HepG2 (cell line): Measurements from ENCODE around the gene EGR2. TPM values are rescaled to one million over a fixed set of nuclear protein-coding genes. Genes with fewer than 3 reads are reported as not detected.

Experiments used
- BORCS8-MEF2B ChIP-seq: sonication (generic); formaldehyde crosslinking; IDR thresholded peaks from 2 replicates; pipeline ENCODE4 v1.8.0; 2022; ENCODE audit warnings: mild to moderate bottlenecking, missing genetic modification reagents
- CCDC6 ChIP-seq: sonication (generic); formaldehyde crosslinking; IDR thresholded peaks from 2 replicates; pipeline ENCODE4 v1.8.1; 2022; ENCODE audit warnings: mild to moderate bottlenecking, missing genetic modification reagents, moderate library complexity
- CTCF ChIP-seq: sonication (generic); formaldehyde crosslinking; IDR thresholded peaks from 2 replicates; pipeline ENCODE4 v1.5.0; 2020; ENCODE audit warnings: mild to moderate bottlenecking, missing genetic modification reagents, moderate library complexity
- ELF3 ChIP-seq: IDR thresholded peaks from 2 replicates; pipeline ENCODE4 v1.6.1; 2016; ENCODE audit warnings: missing genetic modification reagents, missing compliant biosample characterization
- HNF1A ChIP-seq, 2 experiments: sonication (generic) in 1 of 2; formaldehyde crosslinking in 1 of 2; IDR thresholded peaks; 2 replicates each; pipeline versions ENCODE4 v1.4.0 to v1.6.1; 2016 to 2020; ENCODE audit warnings: borderline replicate concordance in 1 of 2, low read depth in 1 of 2, mild to moderate bottlenecking in 1 of 2, missing genetic modification reagents in 1 of 2
- HOXA3 ChIP-seq: sonication (generic); formaldehyde crosslinking; IDR thresholded peaks from 2 replicates; pipeline ENCODE4 v1.5.0; 2020; ENCODE audit warnings: missing genetic modification reagents
- ISL2 ChIP-seq: sonication (generic); formaldehyde crosslinking; IDR thresholded peaks from 2 replicates; pipeline ENCODE4 v1.5.0; 2020; ENCODE audit warnings: missing genetic modification reagents
- KDM2A ChIP-seq: sonication (generic); formaldehyde crosslinking; IDR thresholded peaks from 2 replicates; pipeline ENCODE4 v1.4.0; 2020; ENCODE audit warnings: low read depth, missing genetic modification reagents, borderline replicate concordance
- MAX ChIP-seq: IDR thresholded peaks from 2 replicates; pipeline ENCODE4 v1.6.1; 2012; ENCODE audit warnings: inconsistent platforms
- PHF21A ChIP-seq: sonication (generic); formaldehyde crosslinking; IDR thresholded peaks from 2 replicates; pipeline ENCODE4 v1.5.0; 2020; ENCODE audit warnings: mild to moderate bottlenecking, missing genetic modification reagents
- SAP130 ChIP-seq: IDR thresholded peaks from 2 replicates; pipeline ENCODE4 v1.6.1; 2016; ENCODE audit warnings: low read depth
- XRCC5 ChIP-seq: fragments of 200-400 bp; formaldehyde crosslinking; optimal IDR thresholded peaks from 2 replicates; pipeline ENCODE3; 2017; ENCODE audit warnings: mild to moderate bottlenecking, low read length
- ZBED4 ChIP-seq: sonication (generic); formaldehyde crosslinking; IDR thresholded peaks from 2 replicates; pipeline ENCODE4 v1.4.0; 2020; ENCODE audit warnings: missing genetic modification reagents, borderline replicate concordance
- ZNF441 ChIP-seq: sonication (generic); formaldehyde crosslinking; IDR thresholded peaks from 2 replicates; pipeline ENCODE4 v1.7.0; 2021; ENCODE audit warnings: missing genetic modification reagents, borderline replicate concordance
- ZNF501 ChIP-seq: sonication (generic); formaldehyde crosslinking; IDR thresholded peaks from 2 replicates; pipeline ENCODE4 v1.5.1; 2020; ENCODE audit warnings: mild to moderate bottlenecking, moderate library complexity, missing genetic modification reagents
- ZNF605 ChIP-seq: sonication (generic); formaldehyde crosslinking; IDR thresholded peaks from 2 replicates; pipeline ENCODE4 v1.8.0; 2022; ENCODE audit warnings: mild to moderate bottlenecking, missing genetic modification reagents
- ZNF850 ChIP-seq: sonication (generic); formaldehyde crosslinking; conservative IDR thresholded peaks from 2 replicates; pipeline ENCODE4 v1.9.0; 2021; ENCODE audit warnings: mild to moderate bottlenecking, missing genetic modification reagents
- polyA plus RNA-seq, 8 experiments: library from polyadenylated mRNA; depleted of rRNA in 3 of 8; stranded (reverse) in 7 of 8; unstranded in 1 of 8; fragments of >200 nt; fragmentation: Illumina TruSeq in 4 of 8; extraction: Trizol in 4 of 8; gene quantifications; 2 replicates each; pipeline versions ENCODE4 v1.2.1 to v1.2.3, GENCODE V29; 2011 to 2016; ENCODE audit warnings: low read depth in 4 of 8, missing spikeins in 1 of 8, mixed read lengths in 1 of 8; ENCODE audit not compliant: insufficient read depth in 1 of 8
- total RNA-seq, 5 experiments: library from RNA; depleted of rRNA; stranded (reverse); fragments of >200 nt; fragmentation: Illumina TruSeq; extraction: Trizol; gene quantifications; 2 replicates each; pipeline ENCODE4 v1.2.3, GENCODE V29; 2016; ENCODE audit warnings: low read depth in 1 of 5
- TF ChIP-seq, protein P1 (sequence below): sonication (generic); formaldehyde crosslinking; IDR thresholded peaks from 2 replicates; pipeline ENCODE4 v1.8.1; 2023; ENCODE audit warnings: mild to moderate bottlenecking, missing genetic modification reagents, borderline replicate concordance

EGR2 gene
- total and polyA plus RNA-seq, 2 of the 13 experiments (the other 11 are each of a cell fraction or from before 2014, with no cell fraction given), result 0.11 to 0.15 TPM

GRCh38 chr10:62817766-62818425 is 1.7 kb upstream of the EGR2 start (continued):
- TF ChIP-seq ZBED4 (CRISPR knock-in tag) (peak; percentile 87), HNF1A (IDR thresholded peaks at IDR 0.05; ENCODE audit: low read depth) (no peak), HNF1A (CRISPR knock-in tag; IDR thresholded peaks at IDR 0.05; ENCODE audit: borderline replicate concordance) (no peak), ISL2 (0 out of 2 replicates have a peak, but pooled peaks have one; percentile 26), ELF3 (CRISPR knock-in tag) (peak; percentile 41; the same call in 1 of the 2 replicates), KDM2A (CRISPR knock-in tag) (peak; percentile 85; the same call in 1 of the 2 replicates), ZNF501 (CRISPR knock-in tag) (peak; percentile 49; the same call in 1 of the 2 replicates), CCDC6 (CRISPR knock-in tag) (peak; percentile 78; the same call in 1 of the 2 replicates), ZNF850 (CRISPR knock-in tag) (no peak), HOXA3 (CRISPR knock-in tag) (peak; percentile 52; the same call in 1 of the 2 replicates), CTCF (peak; percentile 88), ZNF441 (CRISPR knock-in tag) (0 out of 2 replicates have a peak, but pooled peaks have one; percentile 23), SAP130 (CRISPR knock-in tag) (peak; percentile 51; the same call in 1 of the 2 replicates), MAX (peak; percentile 51; the same call in 1 of the 2 replicates), XRCC5 (peak; percentile 57), ZNF605 (CRISPR knock-in tag) (peak; percentile 33; the same call in 1 of the 2 replicates), PHF21A (CRISPR knock-in tag) (0 out of 2 replicates have a peak, but pooled peaks have one; percentile 28), BORCS8-MEF2B (peak; percentile 44; the same call in 1 of the 2 replicates)
- TF ChIP-seq, protein P1, sequence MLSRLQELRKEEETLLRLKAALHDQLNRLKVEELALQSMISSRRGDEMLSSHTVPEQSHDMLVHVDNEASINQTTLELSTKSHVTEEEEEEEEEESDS (CRISPR knock-in tag), result no peak
